Dedifferentiated amniotic fluid mesenchymal stem cell (primary cell): ENCODE results near the gene FOXF1.
A peak's percentile ranks its signal among the peaks of the same experiment; 100 is the strongest.

Source experiments
- DNase-seq: peaks from one replicate; pipeline ENCODE4 v3.0.0-alpha.2; 2016; ENCODE audit errors: extremely low spot score

Gene FOXF1

GRCh38 chr16:86504315-86505184, 5.8 kb upstream of the FOXF1 start:
- DNase-seq: no peak

- no peak for DNase-seq
These were observed 5.0 kb upstream of the FOXF1 start for GRCh38 chr16:86505185-86505898.

- DNase-seq: no peak
These were observed 4.1 kb upstream of the FOXF1 start for GRCh38 chr16:86505899-86506864.

GRCh38 chr16:86507173-86508027, 2.9 kb upstream of the FOXF1 start:
- DNase-seq: no peak

- no peak for DNase-seq
These were observed 2.0 kb upstream of the FOXF1 start for GRCh38 chr16:86508028-86508946.

- DNase-seq: peak; percentile 81
These were observed 1.2 kb upstream of the FOXF1 start for GRCh38 chr16:86508947-86509758.

- peak; percentile 56 for DNase-seq
These were observed 415 bp upstream of the FOXF1 start for GRCh38 chr16:86509759-86510464.

- DNase-seq: no peak
These were observed 1.2 kb downstream of the FOXF1 start for GRCh38 chr16:86511317-86512161.

GRCh38 chr16:86512301-86512859, 2.1 kb downstream of the FOXF1 start:
- no peak for DNase-seq

GRCh38 chr16:86512860-86513470, 2.6 kb downstream of the FOXF1 start:
- no peak for DNase-seq

- no peak for DNase-seq
These were observed 3.3 kb downstream of the FOXF1 start for GRCh38 chr16:86513471-86514277.

- DNase-seq: no peak
These were observed 4.4 kb downstream of the FOXF1 start for GRCh38 chr16:86514481-86515376.

- no peak for DNase-seq
These were observed 5.1 kb downstream of the FOXF1 start for GRCh38 chr16:86515413-86515776.

- no peak for DNase-seq
These were observed 5.7 kb downstream of the FOXF1 start for GRCh38 chr16:86515777-86516622.
